Glutamatergic neuron (in vitro differentiated cells): ENCODE results near the gene MCTP2. TPM values are rescaled to one million over a fixed set of nuclear protein-coding genes. Genes with fewer than 3 reads are reported as not detected.

ENCODE experiments used
- DNase-seq: peaks from one replicate; pipeline ENCODE4 v3.0.0; 2022
- H3K27ac Mint-ChIP-seq: one replicate; pipeline ENCODE4 v1.8.0; 2020; ENCODE audit warnings: mild to moderate bottlenecking, mixed read lengths, inconsistent platforms; ENCODE audit not compliant: unreplicated experiment
- H3K27me3 Mint-ChIP-seq: one replicate; pipeline ENCODE4 v1.8.0; 2020; ENCODE audit warnings: mild to moderate bottlenecking, moderate library complexity, mixed read lengths, inconsistent platforms; ENCODE audit not compliant: unreplicated experiment
- H3K36me3 Mint-ChIP-seq: one replicate; pipeline ENCODE4 v1.8.0; 2020; ENCODE audit warnings: mild to moderate bottlenecking, mixed read lengths, inconsistent platforms; ENCODE audit not compliant: unreplicated experiment
- H3K4me1 Mint-ChIP-seq: one replicate; pipeline ENCODE4 v1.8.0; 2020; ENCODE audit warnings: mild to moderate bottlenecking, low read depth, mixed read lengths, inconsistent platforms; ENCODE audit not compliant: unreplicated experiment
- H3K4me3 Mint-ChIP-seq: one replicate; pipeline ENCODE4 v1.8.0; 2020; ENCODE audit warnings: mild to moderate bottlenecking, mixed read lengths, inconsistent platforms; ENCODE audit not compliant: unreplicated experiment
- H3K9me3 Mint-ChIP-seq: one replicate; pipeline ENCODE4 v1.8.0; 2020; ENCODE audit warnings: mild to moderate bottlenecking, moderate library complexity, mixed read lengths, inconsistent platforms; ENCODE audit not compliant: unreplicated experiment
- CTCF ChIP-seq: fragments of 200-600 bp; sonication (generic); IDR thresholded peaks from one replicate; pipeline ENCODE4 v1.5.0; 2021; ENCODE audit not compliant: partially characterized antibody, unreplicated experiment
- total RNA-seq: library from RNA; stranded (reverse); fragmentation: NEBNext Ultra II Directional; extraction: Animal tissue kit (Norgen Biotek cat#: 25700); gene quantifications from one replicate; pipeline ENCODE4 v1.2.1, GENCODE V29; 2021; ENCODE audit not compliant: unreplicated experiment

MCTP2 gene
- total RNA-seq, 1 donor from 2014 or later: 0.44 TPM

DNA sequence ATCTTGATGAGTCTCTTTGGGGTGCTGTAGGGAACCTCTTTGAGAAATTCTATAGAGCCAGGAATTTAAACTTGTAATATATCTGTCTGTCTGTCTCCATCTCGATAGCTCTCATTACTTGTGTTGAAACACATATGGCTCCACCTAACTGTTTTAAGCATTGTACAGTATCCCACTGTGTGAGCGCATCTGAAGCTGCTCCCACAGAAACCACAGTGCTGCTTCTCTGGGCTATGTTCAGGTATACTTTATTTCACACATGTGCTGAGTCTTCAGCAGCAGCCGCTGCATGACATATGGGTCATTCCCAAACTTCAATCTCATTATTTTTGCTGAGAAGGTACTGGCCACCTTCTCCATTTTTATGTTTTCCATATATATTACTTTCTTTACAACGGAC, 63.9 kb downstream of the MCTP2 start:
- H3K27ac Mint-ChIP-seq: no peak overlapping the region
- H3K9me3 Mint-ChIP-seq: no peaks in the 10 kb centered on the region
- no peak for DNase-seq
- no peak overlapping the region for H3K4me3 Mint-ChIP-seq
- no peak for TF ChIP-seq CTCF
- H3K27me3 Mint-ChIP-seq: no peaks in the 10 kb centered on the region
- peaks cover 3% of the 10 kb centered on the region for H3K36me3 Mint-ChIP-seq
- no peaks in the 10 kb centered on the region for H3K4me1 Mint-ChIP-seq

- Mint-ChIP-seq H3K36me3 (no peaks in the 10 kb centered on the region), H3K9me3 (no peaks in the 10 kb centered on the region), H3K4me1 (no peaks in the 10 kb centered on the region), H3K27ac (no peak overlapping the region), H3K4me3 (no peak overlapping the region), H3K27me3 (no peaks in the 10 kb centered on the region)
- no peak for DNase-seq
- no peak for TF ChIP-seq CTCF
These were observed 65.4 kb downstream of the MCTP2 start for GRCh38 chr15:94296717-94297116.

DNA sequence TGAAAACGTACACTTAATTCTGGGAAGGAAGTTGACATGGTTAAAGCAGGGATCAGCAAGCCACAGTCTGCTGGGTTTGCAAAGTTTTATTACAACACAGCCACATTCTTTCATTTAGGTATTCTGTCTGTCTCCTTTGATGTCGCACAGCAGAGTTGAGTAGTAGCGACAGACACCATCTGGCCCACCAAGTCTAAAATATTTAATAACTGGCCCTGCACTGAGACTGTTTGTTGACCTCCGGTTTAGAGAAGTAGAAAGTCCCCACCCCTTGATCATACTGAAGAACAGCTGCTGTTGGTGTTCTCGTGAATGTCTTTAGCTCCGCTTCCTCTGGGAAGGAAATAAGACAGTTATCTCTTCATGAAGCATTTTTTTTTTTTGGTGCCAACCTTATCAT, 66.2 kb downstream of the MCTP2 start:
- no peak for TF ChIP-seq CTCF
- Mint-ChIP-seq H3K36me3 (peaks cover under 1% of the 10 kb centered on the region), H3K4me3 (no peak overlapping the region), H3K9me3 (no peaks in the 10 kb centered on the region), H3K27me3 (no peaks in the 10 kb centered on the region), H3K27ac (no peak overlapping the region), H3K4me1 (no peaks in the 10 kb centered on the region)
- DNase-seq: no peak

GRCh38 chr15:94298364-94298763, 67.0 kb downstream of the MCTP2 start:
- Mint-ChIP-seq H3K27ac (no peak overlapping the region), H3K9me3 (no peaks in the 10 kb centered on the region), H3K4me3 (no peak overlapping the region), H3K27me3 (no peaks in the 10 kb centered on the region), H3K36me3 (peaks cover 4% of the 10 kb centered on the region), H3K4me1 (no peaks in the 10 kb centered on the region)
- DNase-seq: no peak
- no peak for TF ChIP-seq CTCF

DNA sequence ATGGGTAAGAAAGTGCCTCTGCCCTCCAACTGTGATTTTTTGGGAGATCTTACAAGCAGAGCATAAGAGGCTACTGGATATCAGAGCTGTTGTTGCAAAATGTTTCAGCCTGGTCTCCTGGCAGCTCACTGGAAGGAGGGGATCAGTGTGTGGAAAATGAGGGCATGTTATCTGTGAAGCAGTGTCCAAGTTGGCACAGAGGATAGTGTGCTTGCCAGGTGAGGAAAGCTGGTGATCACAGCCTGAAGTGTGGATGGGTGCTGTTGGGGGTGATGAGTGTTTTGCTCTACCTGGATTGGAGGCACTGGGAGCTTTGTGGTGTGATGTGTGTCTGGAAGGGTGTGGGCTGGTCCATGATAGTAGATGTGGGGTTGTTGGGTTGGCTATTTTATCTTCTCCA, 69.3 kb downstream of the MCTP2 start:
- H3K36me3 Mint-ChIP-seq: peaks cover 4% of the 10 kb centered on the region
- no peaks in the 10 kb centered on the region for H3K4me1 Mint-ChIP-seq
- no peak overlapping the region for H3K4me3 Mint-ChIP-seq
- no peak overlapping the region for H3K27ac Mint-ChIP-seq
- no peak for TF ChIP-seq CTCF
- no peaks in the 10 kb centered on the region for H3K9me3 Mint-ChIP-seq
- H3K27me3 Mint-ChIP-seq: no peaks in the 10 kb centered on the region
- no peak for DNase-seq
